Colonic mucosa (tissue), 4 donors: Measurements from ENCODE around the gene ALOX15B. TPM values are rescaled to one million over a fixed set of nuclear protein-coding genes. Genes with fewer than 3 reads are reported as not detected.
"Not testable (repeated sequence)": the region's sequence is repeated elsewhere in the genome, so short reads cannot be mapped to it uniquely, and the experiment has no call there.

ENCODE experiments used
- DNase-seq: peaks from one replicate; pipeline ENCODE4 v3.0.0-alpha.2; 2020
- H3K27ac ChIP-seq: fragments of 200-600 bp; one replicate; pipeline ENCODE4 v1.8.0; 2021
- H3K27me3 ChIP-seq: fragments of 200-600 bp; one replicate; pipeline ENCODE4 v1.8.0; 2021
- H3K36me3 ChIP-seq: fragments of 200-600 bp; one replicate; pipeline ENCODE4 v1.8.0; 2021
- H3K4me1 ChIP-seq: fragments of 200-600 bp; one replicate; pipeline ENCODE4 v1.8.0; 2021; ENCODE audit warnings: mild to moderate bottlenecking
- H3K4me3 ChIP-seq: fragments of 200-600 bp; one replicate; pipeline ENCODE4 v1.8.0; 2021
- H3K9ac ChIP-seq, 2 donors: one replicate each; pipeline ENCODE4 v1.7.0; 2013; ENCODE audit warnings: control low read depth in 2 of 2, low read depth in 2 of 2, low read length in 2 of 2
- H3K9me3 ChIP-seq: fragments of 200-600 bp; one replicate; pipeline ENCODE4 v1.8.0; 2021
- CTCF ChIP-seq: fragments of 200-600 bp; IDR thresholded peaks from one replicate; pipeline ENCODE4 v1.8.0; 2022; ENCODE audit warnings: antibody characterized with exemption, mild to moderate bottlenecking
- intact Hi-C: fragments of 100-400 bp; cut with DNase I; formaldehyde crosslinking; loops from one replicate; pipeline ENCODE4 v1.14.1; 2022
- total RNA-seq, 2 donors: library from RNA; stranded (reverse); fragmentation: NEBNext Ultra II Directional in 1 of 2; extraction: Animal tissue kit (Norgen Biotek cat#: 25700) in 1 of 2; gene quantifications; one replicate each; pipeline ENCODE4 v1.2.1, GENCODE V29; 2021
- donor health status: healthy.
- donor health status: DM: no; HTN: no; CAD: no.
- donor health status: DM: no; HTN: no; CAD: no.

The ALOX15B gene
- total RNA-seq, 2 donors from 2014 or later = 0.52 to 0.56 TPM

- H3K27me3 ChIP-seq = peaks cover 18% of the 10 kb centered on the region
- H3K9me3 ChIP-seq = no peaks in the 10 kb centered on the region
- peaks cover 13% of the 10 kb centered on the region for H3K4me1 ChIP-seq
- H3K9ac ChIP-seq = no peak overlapping the region
- H3K4me3 ChIP-seq = no peak overlapping the region
- intact Hi-C loops = loop anchor here (5.0 kb wide), 1 partner anchor 43 kb away; the partner anchor contains the start of gene ALOXE3
- DNase-seq = no peak
- TF ChIP-seq CTCF = no peak
- H3K27ac ChIP-seq = no peak overlapping the region
- no peaks in the 10 kb centered on the region for H3K36me3 ChIP-seq
Observed at GRCh38 chr17:8074554-8074953, 35.7 kb downstream of the ALOX15B start.

GRCh38 chr17:8075081-8075480 lies 36.2 kb downstream of the ALOX15B start:
- intact Hi-C loops = no loop called here
- peaks cover 18% of the 10 kb centered on the region for H3K27me3 ChIP-seq
- DNase-seq = no peak
- no peak overlapping the region for H3K4me3 ChIP-seq
- H3K27ac ChIP-seq = no peak overlapping the region
- no peaks in the 10 kb centered on the region for H3K9me3 ChIP-seq
- peaks cover 13% of the 10 kb centered on the region for H3K4me1 ChIP-seq
- no peak overlapping the region for H3K9ac ChIP-seq
- H3K36me3 ChIP-seq = no peaks in the 10 kb centered on the region
- no peak for TF ChIP-seq CTCF

- H3K27ac ChIP-seq = no peak overlapping the region
- TF ChIP-seq CTCF = no peak
- intact Hi-C loops = no loop called here
- H3K4me1 ChIP-seq = peaks cover 13% of the 10 kb centered on the region
- no peaks in the 10 kb centered on the region for H3K36me3 ChIP-seq
- no peaks in the 10 kb centered on the region for H3K9me3 ChIP-seq
- no peak overlapping the region for H3K9ac ChIP-seq
- no peak for DNase-seq
- no peak overlapping the region for H3K4me3 ChIP-seq
- H3K27me3 ChIP-seq = peaks cover 18% of the 10 kb centered on the region
Observed at GRCh38 chr17:8075574-8076342, 36.9 kb downstream of the ALOX15B start.

- TF ChIP-seq CTCF = no peak
- H3K4me3 ChIP-seq = no peak overlapping the region
- no peak overlapping the region for H3K27ac ChIP-seq
- peaks cover 18% of the 10 kb centered on the region for H3K27me3 ChIP-seq
- no peak for DNase-seq
- peaks cover 13% of the 10 kb centered on the region for H3K4me1 ChIP-seq
- no peaks in the 10 kb centered on the region for H3K36me3 ChIP-seq
- H3K9ac ChIP-seq = no peak overlapping the region
- intact Hi-C loops = no loop called here
- no peaks in the 10 kb centered on the region for H3K9me3 ChIP-seq
Observed at GRCh38 chr17:8076502-8077266, 37.8 kb downstream of the ALOX15B start.

- H3K4me3 ChIP-seq, intact Hi-C loops, H3K36me3 ChIP-seq, H3K27ac ChIP-seq, H3K9ac ChIP-seq, DNase-seq, H3K9me3 ChIP-seq: not testable (repeated sequence)
- Histone ChIP-seq H3K4me1 (peaks cover 13% of the 10 kb centered on the region), H3K27me3 (peaks cover 18% of the 10 kb centered on the region)
Observed at GRCh38 chr17:8077939-8078338, 39.1 kb downstream of the ALOX15B start.
